HCT116 (cell line): ENCODE results near the gene BCL11A.

Source experiments
- CBX3 ChIP-seq: IDR thresholded peaks from 2 replicates; pipeline ENCODE4 v1.6.1; 2012; ENCODE audit warnings: low read depth
- EZH2phosphoT487 ChIP-seq: fragments of 200-600 bp; IDR thresholded peaks from 2 replicates; pipeline ENCODE4 v1.6.1; 2018; ENCODE audit warnings: antibody characterized with exemption, borderline replicate concordance
- POLR2AphosphoS5 ChIP-seq: IDR thresholded peaks from 2 replicates; pipeline ENCODE4 v1.6.1; 2011; ENCODE audit warnings: mild to moderate bottlenecking, low read depth, low read length, moderate library complexity
- SIN3A ChIP-seq: IDR thresholded peaks from 2 replicates; pipeline ENCODE4 v1.6.1; 2012; ENCODE audit warnings: low read depth
- TF ChIP-seq, protein P1 (sequence below): IDR thresholded peaks from 2 replicates; pipeline ENCODE4 v1.6.1; 2012; ENCODE audit warnings: low read depth
- TF ChIP-seq, protein P2 (sequence below), 3 experiments: fragments of 200-600 bp in 1 of 3; sonication (generic) in 1 of 3; IDR thresholded peaks in 2 of 3; conservative IDR thresholded peaks in 1 of 3; 2 replicates each; pipeline ENCODE4 v1.5.1; 2012 to 2017; ENCODE audit warnings: low read depth in 2 of 3, low read length in 2 of 3, antibody characterized with exemption in 1 of 3, borderline replicate concordance in 1 of 3, control low read depth in 1 of 3, mild to moderate bottlenecking in 1 of 3, mixed read lengths in 1 of 3, mixed run types in 1 of 3, moderate library complexity in 1 of 3; ENCODE audit not compliant: insufficient read depth in 1 of 3

DNA sequence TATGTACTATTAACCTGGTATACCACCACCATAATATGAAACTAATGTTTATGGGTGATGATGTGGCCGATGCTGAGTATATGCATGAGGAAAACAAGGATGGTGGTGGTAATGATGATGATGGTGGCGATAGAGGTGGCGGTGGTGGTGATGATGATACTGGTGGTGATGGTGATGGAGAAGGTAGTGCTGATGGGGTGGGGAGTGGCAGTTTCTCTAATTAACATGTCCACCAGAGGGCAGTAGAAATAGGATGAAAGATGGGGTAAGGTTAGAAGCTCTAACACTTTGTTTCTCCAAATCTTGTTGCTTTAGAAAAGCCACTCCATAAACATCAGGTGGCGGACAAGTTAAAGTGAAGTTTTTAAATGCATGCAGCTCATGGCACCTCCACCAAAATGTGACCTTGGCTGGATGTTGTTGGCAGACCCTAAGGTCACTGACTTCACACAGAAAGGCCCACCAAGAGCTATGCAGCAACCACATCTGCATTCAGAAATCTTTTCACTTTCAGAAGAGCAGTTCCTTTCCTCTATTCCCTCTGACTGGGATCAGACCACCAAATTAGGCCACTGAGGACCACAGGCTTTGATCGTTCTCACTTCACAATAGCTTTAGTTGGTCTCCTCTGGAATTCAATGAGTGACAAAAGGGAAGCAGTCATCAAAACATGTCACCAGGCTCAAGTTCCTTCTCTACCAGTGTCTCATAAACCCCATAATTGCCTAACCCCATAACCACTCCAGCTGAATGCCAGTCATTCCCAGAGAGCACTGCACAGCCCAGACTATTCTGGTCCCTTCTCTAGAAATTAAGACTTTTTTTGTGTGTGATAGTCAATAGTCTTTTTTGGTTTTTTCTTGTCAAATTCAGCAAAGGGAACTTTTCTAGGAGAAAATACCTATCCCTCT is 7.5 kb upstream of the BCL11A start:
- TF ChIP-seq, protein P1, sequence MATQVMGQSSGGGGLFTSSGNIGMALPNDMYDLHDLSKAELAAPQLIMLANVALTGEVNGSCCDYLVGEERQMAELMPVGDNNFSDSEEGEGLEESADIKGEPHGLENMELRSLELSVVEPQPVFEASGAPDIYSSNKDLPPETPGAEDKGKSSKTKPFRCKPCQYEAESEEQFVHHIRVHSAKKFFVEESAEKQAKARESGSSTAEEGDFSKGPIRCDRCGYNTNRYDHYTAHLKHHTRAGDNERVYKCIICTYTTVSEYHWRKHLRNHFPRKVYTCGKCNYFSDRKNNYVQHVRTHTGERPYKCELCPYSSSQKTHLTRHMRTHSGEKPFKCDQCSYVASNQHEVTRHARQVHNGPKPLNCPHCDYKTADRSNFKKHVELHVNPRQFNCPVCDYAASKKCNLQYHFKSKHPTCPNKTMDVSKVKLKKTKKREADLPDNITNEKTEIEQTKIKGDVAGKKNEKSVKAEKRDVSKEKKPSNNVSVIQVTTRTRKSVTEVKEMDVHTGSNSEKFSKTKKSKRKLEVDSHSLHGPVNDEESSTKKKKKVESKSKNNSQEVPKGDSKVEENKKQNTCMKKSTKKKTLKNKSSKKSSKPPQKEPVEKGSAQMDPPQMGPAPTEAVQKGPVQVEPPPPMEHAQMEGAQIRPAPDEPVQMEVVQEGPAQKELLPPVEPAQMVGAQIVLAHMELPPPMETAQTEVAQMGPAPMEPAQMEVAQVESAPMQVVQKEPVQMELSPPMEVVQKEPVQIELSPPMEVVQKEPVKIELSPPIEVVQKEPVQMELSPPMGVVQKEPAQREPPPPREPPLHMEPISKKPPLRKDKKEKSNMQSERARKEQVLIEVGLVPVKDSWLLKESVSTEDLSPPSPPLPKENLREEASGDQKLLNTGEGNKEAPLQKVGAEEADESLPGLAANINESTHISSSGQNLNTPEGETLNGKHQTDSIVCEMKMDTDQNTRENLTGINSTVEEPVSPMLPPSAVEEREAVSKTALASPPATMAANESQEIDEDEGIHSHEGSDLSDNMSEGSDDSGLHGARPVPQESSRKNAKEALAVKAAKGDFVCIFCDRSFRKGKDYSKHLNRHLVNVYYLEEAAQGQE: no peak
- TF ChIP-seq, protein P2, sequence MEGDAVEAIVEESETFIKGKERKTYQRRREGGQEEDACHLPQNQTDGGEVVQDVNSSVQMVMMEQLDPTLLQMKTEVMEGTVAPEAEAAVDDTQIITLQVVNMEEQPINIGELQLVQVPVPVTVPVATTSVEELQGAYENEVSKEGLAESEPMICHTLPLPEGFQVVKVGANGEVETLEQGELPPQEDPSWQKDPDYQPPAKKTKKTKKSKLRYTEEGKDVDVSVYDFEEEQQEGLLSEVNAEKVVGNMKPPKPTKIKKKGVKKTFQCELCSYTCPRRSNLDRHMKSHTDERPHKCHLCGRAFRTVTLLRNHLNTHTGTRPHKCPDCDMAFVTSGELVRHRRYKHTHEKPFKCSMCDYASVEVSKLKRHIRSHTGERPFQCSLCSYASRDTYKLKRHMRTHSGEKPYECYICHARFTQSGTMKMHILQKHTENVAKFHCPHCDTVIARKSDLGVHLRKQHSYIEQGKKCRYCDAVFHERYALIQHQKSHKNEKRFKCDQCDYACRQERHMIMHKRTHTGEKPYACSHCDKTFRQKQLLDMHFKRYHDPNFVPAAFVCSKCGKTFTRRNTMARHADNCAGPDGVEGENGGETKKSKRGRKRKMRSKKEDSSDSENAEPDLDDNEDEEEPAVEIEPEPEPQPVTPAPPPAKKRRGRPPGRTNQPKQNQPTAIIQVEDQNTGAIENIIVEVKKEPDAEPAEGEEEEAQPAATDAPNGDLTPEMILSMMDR (IDR thresholded peaks at IDR 0.05 in 2 of 3, conservative IDR thresholded peaks at IDR 0.05 in 1 of 3; ENCODE audit: borderline replicate concordance in 1 of 3, insufficient read depth in 1 of 3, low read depth in 2 of 3, low read length in 2 of 3): peak; percentile 38 to 69 (median 50); a peak in 5 of 6 replicates
- TF ChIP-seq EZH2phosphoT487 (no peak), CBX3 (no peak), POLR2AphosphoS5 (no peak), SIN3A (0 out of 2 replicates have a peak, but pooled peaks have one; percentile 19)
